ENCODE data around the gene SLC26A2.
A peak's percentile ranks its signal among the peaks of the same experiment; 100 is the strongest.

The SLC26A2 gene

DNA sequence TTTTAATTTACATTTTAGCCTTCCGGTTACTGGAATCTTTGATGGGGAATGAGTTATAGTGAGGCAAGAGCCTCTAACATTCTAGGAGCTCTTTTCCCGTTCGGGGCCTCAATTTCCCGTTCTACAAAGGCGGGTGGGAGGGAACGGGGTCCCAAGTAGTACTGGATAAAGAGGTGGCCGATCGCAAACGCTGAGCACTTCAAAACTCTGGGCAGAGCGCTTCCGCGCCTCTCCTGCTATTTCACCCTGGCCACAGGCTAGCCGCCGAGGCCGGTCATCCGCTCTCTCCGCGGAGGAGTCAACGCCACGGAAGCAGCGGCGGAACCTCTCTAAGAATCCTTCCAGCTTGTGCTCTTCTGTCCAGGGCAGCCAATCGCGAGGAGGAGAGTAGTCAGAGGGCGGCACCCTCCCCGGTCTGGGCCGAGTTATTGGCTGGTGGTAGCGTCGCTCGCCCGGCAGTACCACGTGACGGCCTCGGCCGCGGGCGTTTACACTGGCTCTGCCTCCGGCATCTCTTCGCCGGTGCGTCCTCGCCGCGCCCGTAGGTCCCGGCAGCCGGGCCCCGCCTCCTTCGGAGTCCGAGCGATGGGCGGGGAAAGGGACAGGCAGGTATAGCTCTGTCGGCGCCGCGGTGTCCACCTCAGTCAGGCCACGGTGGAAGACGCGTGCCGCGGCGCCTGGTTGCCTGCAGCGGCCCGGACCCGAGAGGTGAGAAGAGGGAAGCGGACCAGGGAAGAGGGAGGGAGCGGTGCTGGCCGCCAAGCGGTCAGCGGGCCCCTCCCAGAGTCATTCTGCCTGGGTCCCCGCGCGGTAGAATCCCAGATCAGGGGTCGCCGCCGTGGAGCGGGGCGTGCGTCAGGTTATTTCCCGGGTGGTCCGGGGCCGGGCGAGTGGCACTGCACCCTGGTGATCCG is at the start of gene SLC26A2:
SLC26A2 (plus strand) TSS at position 487 of the 914 bp plus-strand sequence. CDS start 16,895 bp downstream, outside the sequence.
- DNase-seq (ENCODE audit: low spot score): peak; percentile 99

- no peak for DNase-seq (ENCODE audit: low spot score)
These were observed 49.5 kb upstream of the SLC26A2 start for GRCh38 chr5:149911031-149911430.

DNA sequence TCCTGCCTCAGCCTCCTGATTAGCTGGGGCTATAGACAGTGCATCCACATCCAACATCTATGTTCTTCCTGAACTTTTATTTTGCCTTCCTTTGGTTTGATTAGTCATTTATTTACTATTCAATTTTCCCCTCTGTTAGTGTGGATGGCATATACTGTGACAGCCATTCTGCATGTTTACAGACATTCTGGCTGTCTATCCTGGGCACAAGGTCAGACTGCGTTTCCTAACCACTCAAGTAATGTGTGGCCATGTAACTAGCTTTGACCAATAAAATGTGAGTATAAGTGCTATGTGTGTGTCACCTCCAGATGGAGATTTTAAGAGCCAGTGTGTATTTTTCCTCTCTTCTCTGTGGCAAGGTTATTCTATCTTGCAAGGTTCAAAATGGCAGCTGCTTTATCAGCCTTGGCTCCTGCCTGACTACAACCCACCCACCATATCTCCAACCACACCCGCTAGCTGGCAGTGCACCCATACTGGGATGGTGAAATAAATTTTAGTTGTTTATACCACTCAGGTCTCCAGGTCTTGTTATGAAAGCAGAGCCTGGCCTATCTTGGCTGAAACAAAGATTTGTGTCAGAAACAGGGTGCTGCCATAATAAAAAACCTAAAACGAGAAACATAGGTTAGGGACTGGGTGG is 48.2 kb upstream of the SLC26A2 start:
- no peak for DNase-seq (ENCODE audit: low spot score)

- DNase-seq (ENCODE audit: low spot score): no peak
These were observed 46.8 kb upstream of the SLC26A2 start for GRCh38 chr5:149913436-149914419.

- DNase-seq (ENCODE audit: low spot score): no peak
These were observed 44.9 kb upstream of the SLC26A2 start for GRCh38 chr5:149915392-149916260.

DNA sequence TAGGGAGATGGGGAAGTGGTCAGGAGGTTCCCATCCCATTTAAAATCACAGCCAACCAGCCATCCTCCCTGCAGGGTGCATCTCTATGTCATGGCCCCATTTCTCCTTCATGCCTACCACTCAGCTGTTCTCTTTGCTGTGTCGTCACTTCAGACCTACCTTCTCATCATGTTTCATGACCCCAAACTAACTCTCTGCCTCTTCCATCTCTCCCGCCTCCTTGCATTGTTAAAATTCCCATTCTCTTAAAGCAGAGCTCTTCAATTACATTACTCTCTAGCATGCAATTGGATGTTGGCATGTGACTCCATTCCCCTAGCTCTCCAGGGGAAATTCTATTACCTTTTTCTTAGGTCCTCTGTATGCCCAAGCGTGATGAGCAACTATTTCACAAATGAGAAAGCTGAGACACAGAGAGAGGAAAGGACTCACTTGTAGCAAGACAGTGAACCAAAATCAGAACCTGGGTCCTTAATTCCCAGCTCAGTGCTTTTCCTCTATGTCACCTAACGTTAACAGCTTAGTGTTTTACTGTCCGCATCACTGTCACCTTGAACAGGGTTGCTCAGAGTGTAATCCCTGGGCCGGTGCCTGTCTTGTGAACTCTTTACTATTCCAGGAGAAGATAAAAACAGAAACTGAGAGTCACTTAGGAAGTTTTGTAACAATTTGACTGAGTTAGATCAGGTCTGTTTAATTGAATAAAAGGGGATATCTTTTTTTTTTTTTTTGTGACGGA is 44.1 kb upstream of the SLC26A2 start:
- no peak for DNase-seq (ENCODE audit: low spot score)

DNA sequence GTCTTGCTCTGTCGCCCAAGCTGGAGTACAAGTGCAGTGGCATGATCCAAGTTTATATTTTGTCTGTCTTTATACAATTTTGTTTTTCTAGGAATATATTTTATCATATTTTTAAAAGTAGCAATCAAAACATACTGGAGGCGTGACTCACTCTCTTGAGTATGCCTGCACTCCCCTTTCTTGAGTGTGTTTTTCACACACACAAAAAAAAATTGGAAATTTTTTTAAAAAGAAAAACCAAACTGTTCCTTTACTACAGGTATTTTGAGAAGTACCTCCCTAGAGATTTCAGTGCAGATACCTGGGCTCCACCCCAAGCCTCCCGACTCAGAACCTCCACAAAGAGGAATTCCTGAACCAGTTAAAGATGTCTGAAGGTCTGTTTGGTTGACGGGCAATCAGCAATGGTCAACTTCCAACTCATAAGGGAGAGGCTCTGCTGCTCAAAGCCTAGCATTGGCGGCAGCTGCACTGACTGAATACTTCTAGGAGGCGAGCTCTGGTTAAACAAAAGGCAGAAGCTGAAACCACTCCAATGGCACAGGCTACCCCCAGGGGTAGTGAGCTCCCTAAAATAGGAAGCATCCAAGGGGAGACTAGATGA is 43.4 kb upstream of the SLC26A2 start:
- DNase-seq (ENCODE audit: low spot score): no peak

DNA sequence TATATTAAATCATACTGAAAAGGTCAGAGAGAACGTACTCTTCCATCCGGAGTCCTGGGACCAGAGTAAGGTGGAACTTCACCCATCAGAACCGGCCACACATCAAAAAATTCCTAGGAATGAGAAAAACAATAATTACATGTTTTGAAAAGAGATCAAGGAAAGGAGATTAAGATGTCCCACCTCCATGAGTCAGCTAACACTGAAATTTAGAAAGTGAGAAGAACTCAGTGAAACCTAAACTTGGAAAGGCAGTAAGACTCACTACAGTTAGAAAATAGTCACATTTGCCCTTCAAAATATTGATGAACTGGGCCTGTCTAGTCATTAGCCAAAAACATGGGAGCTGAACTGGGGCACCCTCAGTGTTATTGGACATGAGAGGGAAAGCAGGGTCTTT is 39.0 kb upstream of the SLC26A2 start:
- no peak for DNase-seq (ENCODE audit: low spot score)

DNA sequence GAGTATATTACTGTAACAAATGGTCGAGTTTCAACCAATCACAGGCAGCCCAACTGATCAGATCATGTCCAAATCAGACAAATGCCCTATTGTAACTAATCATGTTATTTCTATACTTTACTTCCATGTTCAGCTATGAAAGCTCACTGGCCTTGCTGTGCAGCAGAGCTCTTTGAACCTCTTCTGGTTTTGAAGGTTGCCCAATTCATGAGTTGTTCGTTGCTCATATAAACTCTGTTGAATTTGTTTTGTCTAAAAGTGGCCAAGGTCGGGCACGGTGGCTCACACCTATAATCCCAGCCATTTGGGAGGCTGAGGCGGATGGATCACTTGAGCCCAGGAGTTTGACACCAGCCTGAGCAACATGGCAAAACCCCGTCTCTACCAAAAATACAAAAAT is 37.6 kb upstream of the SLC26A2 start:
- DNase-seq (ENCODE audit: low spot score): no peak

- DNase-seq (ENCODE audit: low spot score): no peak
These were observed 36.1 kb upstream of the SLC26A2 start for GRCh38 chr5:149924486-149924885.

DNA sequence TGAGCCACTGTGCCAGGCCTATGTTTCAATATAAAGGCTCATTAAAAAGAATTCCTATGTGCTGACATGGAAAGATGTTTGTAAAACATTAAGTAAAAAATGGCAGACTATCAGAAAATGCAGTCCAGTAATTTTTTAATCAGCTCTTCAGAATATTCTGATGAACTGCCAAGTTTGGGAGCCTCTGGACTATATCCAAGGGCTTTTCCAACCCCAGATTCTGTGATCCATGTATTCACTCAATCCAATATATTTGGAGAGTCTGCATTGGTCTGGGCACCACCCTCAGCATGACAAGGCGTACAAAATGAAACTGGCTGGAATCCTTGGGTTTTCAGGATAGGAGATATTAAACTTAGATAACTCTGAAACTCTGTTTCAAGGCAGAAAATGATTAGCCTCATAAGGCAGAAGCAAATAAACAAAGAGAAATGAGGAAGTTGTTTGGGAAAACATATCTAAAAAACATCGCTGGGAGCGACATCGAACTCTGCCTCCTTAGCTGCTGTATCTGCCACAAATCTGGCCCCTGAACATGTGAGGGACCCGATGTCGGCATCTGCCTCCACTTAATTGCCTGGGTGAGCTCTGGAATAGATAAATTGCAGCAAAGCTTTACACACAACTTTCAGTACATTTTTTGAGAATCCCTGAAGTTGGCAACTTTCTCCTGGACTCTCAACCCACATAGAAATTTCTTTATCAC is 30.4 kb upstream of the SLC26A2 start:
- DNase-seq (ENCODE audit: low spot score): peak; percentile 40

DNA sequence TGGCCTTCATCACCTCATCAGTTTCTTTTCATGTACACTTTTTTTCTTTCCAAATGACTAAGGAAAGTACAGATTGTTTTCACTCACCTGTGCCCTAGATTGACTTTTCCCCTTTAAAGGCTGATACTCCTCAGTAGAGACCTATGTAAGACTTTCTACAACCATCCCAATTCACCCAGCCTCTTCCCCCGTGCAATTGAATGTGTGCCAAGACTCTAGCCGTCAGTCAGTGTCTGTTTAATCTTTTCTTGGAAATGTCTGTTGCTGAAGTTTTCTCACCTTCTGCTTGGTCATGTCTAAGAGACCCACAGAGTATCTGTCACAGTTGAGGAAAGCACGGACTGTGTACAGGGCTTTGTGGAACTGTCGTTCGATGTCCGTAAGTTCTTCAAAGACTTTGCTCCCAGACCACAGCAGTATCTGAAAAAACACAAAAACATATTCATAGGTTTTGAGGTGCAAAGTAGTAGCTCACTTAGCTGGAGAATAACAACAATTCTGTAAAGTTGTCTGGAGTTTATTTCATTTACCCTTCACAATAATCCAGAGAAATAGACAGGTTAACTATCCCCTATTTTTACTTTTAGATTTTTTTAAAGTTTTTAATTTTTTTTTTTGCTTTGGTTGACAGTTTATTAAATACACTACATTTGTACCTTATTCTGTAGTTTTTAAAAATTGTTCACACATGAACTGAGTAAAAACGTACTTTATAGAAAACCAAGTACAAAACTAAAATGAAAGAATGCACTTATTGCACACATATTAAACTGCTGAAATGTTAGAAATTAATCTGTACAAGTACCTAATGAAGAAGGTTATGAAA is 29.6 kb upstream of the SLC26A2 start:
- DNase-seq (ENCODE audit: low spot score): no peak

- no peak for DNase-seq (ENCODE audit: low spot score)
These were observed 28.5 kb upstream of the SLC26A2 start for GRCh38 chr5:149931992-149932436.

DNA sequence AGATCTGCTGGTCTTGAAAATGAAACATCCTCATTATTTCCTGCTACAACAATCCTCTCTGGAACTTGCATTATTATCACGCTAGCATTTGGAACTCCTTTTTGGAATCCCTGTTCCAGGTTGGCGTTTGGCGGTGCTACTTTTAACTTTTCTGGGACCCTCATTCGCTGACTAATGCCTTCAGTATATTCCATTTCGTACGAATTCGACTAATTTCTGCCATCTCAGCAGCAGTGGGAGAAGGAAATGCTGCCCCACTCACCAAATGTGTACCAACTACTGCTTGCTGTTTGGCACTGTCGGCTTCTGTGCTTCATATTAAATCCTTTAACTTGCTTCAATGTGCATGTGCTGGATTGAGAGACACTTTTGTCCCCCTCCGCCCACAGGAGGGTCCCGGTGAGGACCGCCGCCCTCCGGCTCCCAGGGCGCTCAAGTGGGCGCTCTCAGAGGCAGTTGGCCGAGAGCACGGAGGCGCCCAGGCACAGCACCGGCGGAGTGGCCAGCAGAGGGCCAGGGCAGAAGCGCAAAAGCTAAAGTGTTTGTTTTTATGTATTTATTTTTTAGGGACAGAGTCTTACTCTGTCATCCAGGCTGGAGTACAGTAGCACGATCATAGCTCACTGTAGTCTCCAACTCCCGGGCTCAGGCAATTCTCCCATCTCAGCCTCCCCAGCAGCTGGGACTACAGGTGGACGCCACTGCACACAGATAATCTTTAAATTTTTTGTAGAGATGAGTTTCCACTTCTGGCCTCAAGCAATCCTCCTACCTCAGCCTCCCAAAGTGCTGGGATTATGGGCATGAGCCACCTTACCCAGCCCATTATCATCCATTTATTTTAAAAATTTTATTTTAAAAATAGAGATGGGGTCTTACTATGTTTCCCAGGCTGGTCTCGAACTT is 27.9 kb upstream of the SLC26A2 start:
- no peak for DNase-seq (ENCODE audit: low spot score)

DNA sequence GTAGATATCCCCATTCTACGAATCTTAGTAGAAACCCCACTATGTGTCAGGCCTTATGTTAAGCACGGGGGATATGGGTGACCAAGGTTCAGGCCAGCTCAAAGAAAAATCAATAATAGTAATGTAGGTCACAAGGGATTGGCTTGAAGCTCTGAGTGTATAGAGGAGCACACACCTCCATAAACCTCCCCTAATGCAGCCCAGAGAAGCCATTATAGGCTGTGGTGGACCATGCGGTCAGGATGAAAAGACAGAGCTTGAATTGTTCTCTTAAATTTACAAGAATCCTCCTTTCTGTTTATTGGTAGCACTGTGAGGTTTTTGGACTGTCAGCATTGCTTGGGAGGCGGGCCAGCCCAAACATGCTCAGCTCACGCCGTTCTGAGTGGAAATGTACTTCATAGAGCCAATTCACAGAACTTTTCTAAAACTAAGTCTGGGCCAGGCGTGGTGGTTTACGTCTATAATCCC is 25.1 kb upstream of the SLC26A2 start:
- no peak for DNase-seq (ENCODE audit: low spot score)

GRCh38 chr5:149936044-149936699 is 24.4 kb upstream of the SLC26A2 start:
- no peak for DNase-seq (ENCODE audit: low spot score)

GRCh38 chr5:149936700-149937091 is 23.9 kb upstream of the SLC26A2 start:
- DNase-seq (ENCODE audit: low spot score): no peak

All from AG20443 (cell line).